Smooth muscle cell (in vitro differentiated cells): ENCODE data around the gene FCRLA. TPM values are rescaled to one million over a fixed set of nuclear protein-coding genes. Genes with fewer than 3 reads are reported as not detected.
"Not testable (repeated sequence)": the region's sequence is repeated elsewhere in the genome, so short reads cannot be mapped to it uniquely, and the experiment has no call there.

Experiments
- DNase-seq: peaks from one replicate; lab custom pipeline; 2025; ENCODE audit not compliant: unreplicated experiment; lab: John Stamatoyannopoulos, UW
- H2AFZ ChIP-seq: fragments of 200-600 bp; sonication (generic); 2 replicates; pipeline ENCODE4 v1.6.0; 2016; ENCODE audit warnings: antibody characterized with exemption, low read depth, mild to moderate bottlenecking
- H3F3A ChIP-seq: fragments of 200-600 bp; sonication (generic); 2 replicates; pipeline ENCODE4 v1.6.0; 2017; ENCODE audit warnings: antibody characterized with exemption, low read depth
- H3K27ac ChIP-seq: fragments of 200-600 bp; sonication (generic); 2 replicates; pipeline ENCODE4 v1.5.1; 2016; ENCODE audit warnings: low read depth, mild to moderate bottlenecking
- H3K27me3 ChIP-seq: fragments of 200-600 bp; sonication (generic); 2 replicates; pipeline ENCODE4 v1.6.1; 2016; ENCODE audit warnings: low read depth, mild to moderate bottlenecking
- H3K36me3 ChIP-seq: fragments of 200-600 bp; sonication (generic); 2 replicates; pipeline ENCODE4 v1.5.1; 2016; ENCODE audit warnings: low read depth
- H3K4me1 ChIP-seq: fragments of 200-600 bp; sonication (generic); 2 replicates; pipeline ENCODE4 v1.5.1; 2016; ENCODE audit warnings: low read depth
- H3K4me2 ChIP-seq: fragments of 200-600 bp; sonication (generic); 2 replicates; pipeline ENCODE4 v1.6.0; 2016; ENCODE audit warnings: mild to moderate bottlenecking
- H3K4me3 ChIP-seq: fragments of 200-600 bp; sonication (generic); 2 replicates; pipeline ENCODE4 v1.5.1; 2016; ENCODE audit warnings: mild to moderate bottlenecking
- H3K79me2 ChIP-seq: fragments of 200-600 bp; sonication (generic); 2 replicates; pipeline ENCODE4 v1.6.0; 2016; ENCODE audit warnings: low read depth, mild to moderate bottlenecking
- H3K9ac ChIP-seq: fragments of 200-600 bp; sonication (generic); 2 replicates; pipeline ENCODE4 v1.6.0; 2016; ENCODE audit warnings: low read depth
- H3K9me3 ChIP-seq: fragments of 200-600 bp; sonication (generic); replicated peaks from 2 replicates; pipeline ENCODE4 v1.5.1; 2016; ENCODE audit warnings: low read depth
- H4K20me1 ChIP-seq: fragments of 200-600 bp; sonication (generic); 2 replicates; pipeline ENCODE4 v1.6.0; 2016; ENCODE audit warnings: low read depth
- CTCF ChIP-seq: fragments of 200-600 bp; sonication (generic); IDR thresholded peaks from 2 replicates; pipeline ENCODE4 v1.5.1; 2017; ENCODE audit warnings: borderline replicate concordance, mild to moderate bottlenecking, antibody characterized with exemption; ENCODE audit not compliant: insufficient read depth, poor library complexity, severe bottlenecking
- WGBS: methylation state at CpG from one replicate; pipeline ENCODE4 v1.1.7; 2016; ENCODE audit warnings: low lambda C conversion rate; 5-methylcytosine and 5-hydroxymethylcytosine counted together
- polyA plus RNA-seq: library from polyadenylated mRNA; unstranded; fragments of >200 nt; fragmentation: Nextera tagmentation; extraction: Ambion mirVana; gene quantifications from 2 replicates; pipeline ENCODE4 v1.2.1, GENCODE V29; 2016
- total RNA-seq: library from RNA; depleted of rRNA; stranded (reverse); fragments of >200 nt; gene quantifications from 2 replicates; pipeline ENCODE4 v1.2.3, GENCODE V29; 2014

Gene FCRLA
- total and polyA plus RNA-seq, 2 experiments from 2014 or later, result not detected

GRCh38 chr1:161691846-161692245, 15.2 kb upstream of the FCRLA start:
- no peaks in the 10 kb centered on the region for H3K9me3 ChIP-seq
- H3K4me1 ChIP-seq, result no peaks in the 10 kb centered on the region
- DNase-seq, result no peak
- no peaks in the 10 kb centered on the region for H4K20me1 ChIP-seq
- no peak overlapping the region for H3K4me3 ChIP-seq
- no peaks in the 10 kb centered on the region for H3K79me2 ChIP-seq
- WGBS, result 73% methylated on average over 3 of the region's 3 CpGs
- H3K27ac ChIP-seq, result no peak overlapping the region
- H3K4me2 ChIP-seq, result no peak overlapping the region
- H3K27me3 ChIP-seq, result peaks cover 28% of the 10 kb centered on the region
- no peaks in the 10 kb centered on the region for H3F3A ChIP-seq
- H3K36me3 ChIP-seq, result no peaks in the 10 kb centered on the region
- H3K9ac ChIP-seq, result no peak overlapping the region
- H2AFZ ChIP-seq, result no peak overlapping the region
- no peak for TF ChIP-seq CTCF

GRCh38 chr1:161693020-161693712, 13.9 kb upstream of the FCRLA start:
- WGBS, result 92% methylated on average over 14 of the region's 14 CpGs
- H3K4me3 ChIP-seq, H2AFZ ChIP-seq, H3K9me3 ChIP-seq, H3K4me1 ChIP-seq, H3K4me2 ChIP-seq, H3K36me3 ChIP-seq, H3K9ac ChIP-seq, H4K20me1 ChIP-seq, H3F3A ChIP-seq, H3K27ac ChIP-seq, H3K79me2 ChIP-seq, DNase-seq: not testable (repeated sequence)
- peaks cover 31% of the 10 kb centered on the region for H3K27me3 ChIP-seq

DNA sequence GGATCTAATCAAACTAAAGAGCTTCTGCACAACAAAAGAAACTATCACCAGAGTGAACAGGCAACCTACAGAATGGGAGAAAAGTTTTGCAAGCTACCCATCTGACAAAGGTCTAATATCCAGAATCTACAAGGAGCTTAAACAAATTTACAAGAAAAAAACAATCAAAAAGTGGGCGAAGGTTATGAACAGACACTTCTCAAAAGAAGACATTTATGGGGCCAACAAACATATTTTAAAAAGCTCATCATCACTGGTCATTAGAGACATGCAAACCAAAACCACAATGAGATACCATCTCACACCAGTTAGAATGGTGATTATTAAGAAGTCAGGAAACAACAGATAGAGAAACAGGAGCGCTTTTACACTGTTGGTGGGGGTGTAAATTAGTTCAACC, 8.7 kb upstream of the FCRLA start:
- H3K36me3 ChIP-seq, H3K4me3 ChIP-seq, H4K20me1 ChIP-seq, H3K4me2 ChIP-seq, H3K9ac ChIP-seq, H3K79me2 ChIP-seq, H3F3A ChIP-seq, H3K4me1 ChIP-seq, H3K27ac ChIP-seq, DNase-seq, H2AFZ ChIP-seq, H3K9me3 ChIP-seq: not testable (repeated sequence)
- WGBS, result 93% methylated on average over 2 of the region's 2 CpGs
- H3K27me3 ChIP-seq, result peaks cover 20% of the 10 kb centered on the region

- Histone ChIP-seq H3K4me1 (no peaks in the 10 kb centered on the region), H3K9ac (no peak overlapping the region), H2AFZ (no peak overlapping the region), H4K20me1 (no peaks in the 10 kb centered on the region), H3K27ac (no peak overlapping the region), H3K9me3 (no peaks in the 10 kb centered on the region), H3F3A (no peaks in the 10 kb centered on the region), H3K4me3 (no peak overlapping the region), H3K36me3 (no peaks in the 10 kb centered on the region), H3K4me2 (no peak overlapping the region), H3K27me3 (peaks cover 2% of the 10 kb centered on the region), H3K79me2 (no peaks in the 10 kb centered on the region)
- 52% methylated on average over 8 of the region's 8 CpGs for WGBS
- no peak for TF ChIP-seq CTCF
- no peak for DNase-seq
These were observed 4.8 kb upstream of the FCRLA start for GRCh38 chr1:161702250-161702649.
